ENCODE results near the gene PPP1R13B.
A peak's percentile ranks its signal among the peaks of the same experiment; 100 is the strongest.

PPP1R13B gene

DNA sequence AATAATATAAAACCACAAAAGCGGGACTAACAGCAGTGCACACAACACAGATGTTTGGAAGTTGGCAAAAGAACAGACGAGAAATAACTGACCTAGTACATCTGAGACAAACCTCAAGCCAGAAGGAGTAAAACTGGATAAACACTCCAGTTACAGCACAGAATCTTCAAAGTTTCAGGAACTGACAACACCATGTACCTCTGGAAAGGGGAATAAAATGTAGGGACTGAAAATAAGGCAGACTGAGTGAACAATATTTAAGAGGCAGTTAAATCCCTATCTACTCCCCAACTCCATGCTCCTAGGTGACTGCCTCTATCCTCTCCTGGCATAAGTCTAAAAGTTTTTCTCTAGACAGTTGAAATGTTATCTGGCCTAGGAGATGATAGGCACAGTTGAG lies 73.9 kb downstream of the PPP1R13B start:
- DNase-seq: no peak

DNA sequence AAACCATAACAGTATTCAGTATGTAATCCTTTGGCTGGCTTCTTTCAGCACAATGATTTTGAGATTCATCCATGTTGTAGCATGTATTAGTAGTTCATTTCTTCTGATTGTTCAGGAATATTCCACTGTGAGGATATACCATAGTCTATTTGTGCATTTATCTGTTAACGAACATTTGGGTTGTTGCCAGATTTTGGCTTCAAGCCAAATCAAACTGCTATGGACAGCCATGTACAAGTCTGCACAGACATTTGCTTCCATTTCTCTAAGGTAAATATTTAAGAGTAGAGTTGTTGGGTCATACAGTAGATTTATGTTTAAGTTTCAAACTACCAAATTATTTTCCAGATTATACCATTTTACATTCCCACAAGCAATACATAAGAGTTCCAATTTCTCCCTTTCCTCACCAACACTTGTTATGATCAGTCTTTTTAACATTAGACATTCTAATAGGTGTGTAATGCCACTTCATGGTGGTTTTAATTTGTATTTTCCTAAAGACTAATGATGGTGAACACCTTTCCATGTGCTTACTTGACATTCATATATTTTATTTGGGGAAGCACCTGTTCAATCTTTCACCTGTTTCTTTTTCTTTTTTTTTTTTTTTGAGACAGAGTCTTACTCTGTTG lies 75.2 kb downstream of the PPP1R13B start:
- no peak for DNase-seq

DNA sequence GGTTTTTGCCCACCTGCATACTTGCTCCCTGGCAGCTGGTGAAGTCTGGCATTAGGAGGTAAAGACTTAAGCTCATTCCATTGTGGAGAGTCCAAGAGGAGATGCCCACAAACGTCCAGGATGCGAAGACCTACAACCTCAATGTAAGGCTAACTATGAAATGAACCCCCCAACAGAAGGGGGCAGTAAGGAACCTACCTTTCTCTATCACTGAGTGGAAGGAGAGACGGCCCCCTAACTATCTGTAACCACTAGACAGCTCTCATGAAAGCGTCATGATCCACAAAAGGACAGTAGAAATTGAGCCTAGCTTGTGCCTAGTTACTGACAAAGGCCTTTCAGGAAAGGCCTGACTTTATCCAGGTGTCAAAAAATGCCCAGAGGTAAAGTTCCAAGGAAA lies 76.5 kb downstream of the PPP1R13B start:
- DNase-seq: no peak

DNA sequence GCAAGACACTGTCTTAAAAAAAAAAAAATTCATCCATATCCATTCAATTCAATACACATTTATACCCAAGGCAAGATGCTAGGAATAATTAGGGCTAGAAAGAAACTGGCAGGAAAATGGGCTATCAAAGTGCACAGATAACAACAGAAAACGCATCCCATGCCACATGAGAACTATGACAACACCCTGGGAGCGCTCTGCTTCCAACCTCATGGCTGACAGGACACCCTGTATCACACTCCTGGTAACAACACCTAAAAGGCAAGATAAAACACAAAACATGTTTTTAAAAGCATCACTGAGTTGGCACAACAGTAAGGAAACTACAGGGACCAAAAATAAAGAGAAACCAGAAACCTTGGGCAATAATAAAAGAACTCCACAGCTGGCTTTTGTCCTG lies 76.9 kb downstream of the PPP1R13B start:
- no peak for DNase-seq

DNA sequence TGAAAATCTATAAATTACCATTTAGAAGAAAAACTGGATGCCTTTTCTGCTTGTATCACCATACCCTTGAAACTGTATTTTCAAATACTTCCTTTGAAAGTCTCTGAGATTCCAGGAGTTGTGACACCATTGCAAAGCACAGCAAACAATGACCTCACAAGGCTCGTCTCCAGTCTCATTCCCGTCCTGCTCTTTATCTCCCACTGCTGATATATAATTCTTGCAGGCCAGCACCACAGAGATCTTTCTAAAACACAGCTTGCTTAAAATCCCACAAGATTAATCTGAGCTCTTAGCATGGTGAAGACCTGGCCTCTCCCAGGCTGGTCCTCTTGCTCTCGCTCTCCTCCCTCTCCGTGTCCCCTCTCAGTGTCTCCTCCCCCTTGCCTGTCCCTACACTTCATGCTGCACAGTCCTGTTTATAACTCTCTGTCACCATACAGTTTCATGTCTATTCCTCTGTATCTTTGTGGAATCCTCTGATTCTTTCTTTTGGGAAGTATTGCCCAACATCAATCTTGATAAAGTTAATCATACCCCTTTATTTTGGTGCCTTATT lies 80.0 kb downstream of the PPP1R13B start:
- DNase-seq: no peak

DNA sequence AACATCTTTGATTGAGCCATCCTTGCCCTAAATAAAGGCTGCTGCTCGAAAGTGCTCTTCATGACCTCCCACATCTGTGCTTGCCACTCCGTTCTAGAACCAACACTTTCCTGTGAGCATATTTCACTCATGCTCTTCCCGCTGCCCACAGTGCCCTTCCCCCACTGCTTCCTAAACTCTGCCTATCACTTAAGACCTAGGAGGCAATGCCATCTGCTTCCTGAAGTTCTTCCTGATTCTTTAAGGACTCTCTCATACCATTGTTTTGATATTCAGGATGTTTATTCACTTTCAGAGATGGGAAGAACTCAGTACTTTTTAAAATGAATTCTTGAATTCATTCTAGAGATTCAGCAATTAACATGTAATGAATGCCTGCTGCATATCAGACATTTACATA lies 81.8 kb downstream of the PPP1R13B start:
- no peak for DNase-seq

DNA sequence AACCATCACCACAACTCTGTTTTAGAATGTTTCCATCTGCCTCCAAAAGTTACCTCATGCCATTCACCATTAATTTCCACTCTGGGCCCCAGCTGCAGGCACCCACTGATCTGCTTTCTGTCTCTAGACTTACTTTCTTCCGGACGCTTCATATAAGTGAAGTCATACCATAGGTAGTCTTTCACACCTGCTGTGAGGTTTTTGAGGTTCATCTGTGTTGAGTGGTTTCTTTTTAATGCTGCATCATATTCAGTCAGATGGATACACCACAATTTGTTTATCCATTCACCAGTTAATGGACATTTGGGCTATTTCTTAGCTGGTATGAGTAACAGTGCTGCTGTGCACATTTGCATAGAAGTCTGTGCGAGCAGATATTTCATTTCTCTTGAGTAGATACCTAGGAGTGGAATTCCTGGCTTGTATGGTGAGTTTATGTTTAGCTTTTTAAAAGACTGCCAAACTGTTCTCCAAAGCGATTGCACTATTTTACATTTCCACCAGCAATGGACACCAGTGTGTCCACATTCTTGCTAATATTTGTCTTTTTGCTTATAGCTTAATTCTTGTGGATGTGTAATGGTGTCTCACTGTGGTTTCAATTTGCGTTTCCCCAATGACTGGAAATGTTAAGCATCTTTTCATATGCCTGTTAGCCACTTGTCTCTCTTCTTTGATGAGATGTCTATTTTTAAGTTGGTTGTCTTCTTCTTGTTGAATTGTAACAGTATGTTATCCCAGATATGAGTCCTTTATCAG lies 83.5 kb downstream of the PPP1R13B start:
- no peak for DNase-seq

DNA sequence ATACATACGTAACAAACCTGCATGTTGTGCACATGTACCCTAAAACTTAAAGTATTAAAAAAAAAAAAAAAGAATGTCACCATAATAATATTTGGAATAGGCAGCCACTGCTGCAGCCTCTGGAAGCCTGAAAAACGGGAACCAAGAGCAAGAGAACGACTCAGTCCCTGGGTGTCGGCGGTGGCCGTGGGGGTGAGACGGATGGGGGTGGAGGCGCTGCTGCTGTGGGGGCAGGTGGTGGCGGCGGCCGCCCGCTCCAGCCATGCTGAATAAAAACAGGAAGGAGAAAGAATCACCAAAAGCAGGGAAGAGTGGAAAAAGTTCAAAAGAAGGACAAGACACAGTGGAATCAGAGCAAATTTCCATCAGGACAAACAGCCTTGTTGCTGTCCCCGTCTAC lies 84.8 kb downstream of the PPP1R13B start:
- no peak for DNase-seq

DNA sequence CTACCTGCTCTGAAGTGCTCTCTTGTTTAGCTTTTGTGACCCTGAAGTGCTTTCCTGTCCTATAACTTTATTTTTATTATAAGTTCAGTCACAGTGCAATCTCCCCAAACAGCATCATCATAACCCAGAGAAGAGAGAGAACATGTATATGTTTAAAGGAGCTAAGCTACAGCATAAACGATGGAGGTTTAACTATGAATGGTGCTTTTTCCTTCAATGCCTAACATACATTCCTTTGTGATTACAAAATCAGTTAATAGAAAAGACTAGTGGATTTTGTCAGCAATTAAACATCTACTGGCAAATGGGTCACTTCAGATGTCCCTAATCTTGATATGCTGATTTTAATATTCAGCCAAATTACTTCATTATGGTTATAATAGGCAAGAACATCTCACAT lies 85.3 kb downstream of the PPP1R13B start:
- no peak for DNase-seq

DNA sequence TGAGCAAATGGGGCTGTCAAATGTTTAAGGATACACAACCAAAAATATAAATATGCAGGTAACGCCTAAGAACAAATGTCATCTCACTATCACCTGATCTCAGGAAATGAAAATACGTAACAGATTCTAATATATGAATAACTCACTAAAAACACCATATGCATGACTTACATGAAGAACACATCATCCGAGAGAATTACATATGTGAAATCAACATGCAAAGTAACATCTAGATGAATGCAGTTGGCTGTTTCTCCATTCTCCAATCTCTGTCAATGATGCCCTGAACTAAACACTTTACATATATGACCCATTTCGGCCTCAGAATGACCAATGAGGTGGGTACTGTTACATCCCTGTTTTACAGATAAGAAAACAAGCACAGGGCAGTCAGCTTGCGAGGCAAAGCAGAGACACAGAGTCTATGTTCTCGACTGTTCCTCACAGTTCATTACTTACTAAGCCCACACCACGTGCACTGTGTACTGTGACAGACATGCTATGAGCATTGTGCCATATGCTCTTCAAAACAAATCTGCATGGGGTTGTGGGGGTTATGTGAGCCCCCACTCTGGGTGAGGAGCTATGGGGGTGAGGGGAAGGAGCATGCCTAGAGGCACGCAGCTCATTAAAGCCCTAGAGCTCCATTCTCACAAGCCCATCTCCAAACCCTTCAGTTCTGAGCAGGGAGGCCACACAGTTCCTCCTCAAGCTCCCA lies 89.2 kb downstream of the PPP1R13B start:
- no peak for DNase-seq

DNA sequence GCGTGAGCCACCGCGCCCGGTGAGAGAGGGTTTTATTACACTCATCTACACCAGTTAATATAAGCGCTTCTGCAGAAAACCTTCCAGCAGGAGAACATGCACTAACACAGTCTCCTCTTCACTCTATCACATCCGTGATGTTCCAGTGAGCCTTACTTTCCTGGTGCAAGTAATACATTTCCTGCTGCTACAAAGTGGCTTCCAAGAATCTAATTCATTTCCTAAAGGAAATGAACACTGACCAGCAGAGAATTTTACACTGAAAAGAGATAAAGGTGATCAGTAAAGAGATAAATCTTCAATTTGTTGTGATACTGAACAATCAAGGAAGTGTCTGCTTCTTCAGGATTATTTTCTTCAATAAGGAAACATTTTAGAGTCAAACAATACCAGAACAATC lies 92.3 kb downstream of the PPP1R13B start:
- DNase-seq: no peak

DNA sequence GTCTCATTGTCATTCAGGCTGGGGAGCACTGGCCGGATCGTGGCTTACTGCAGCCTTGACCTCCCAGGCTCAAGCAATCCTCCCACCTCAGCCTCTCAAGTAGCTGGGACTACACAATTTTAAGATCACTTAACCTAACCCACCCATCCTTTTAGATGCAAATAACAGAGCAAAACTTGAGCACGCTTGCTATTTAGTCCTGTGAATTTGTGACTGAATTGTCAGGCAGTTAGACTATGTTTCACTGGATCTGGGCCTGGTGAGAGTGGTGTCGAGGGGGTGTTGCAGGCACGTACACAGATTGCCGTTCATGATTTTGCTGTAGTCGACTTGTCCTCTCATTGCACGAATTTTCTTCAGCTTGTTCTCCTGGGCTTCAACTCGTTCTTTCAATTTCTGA lies 93.6 kb downstream of the PPP1R13B start:
- no peak for DNase-seq

DNA sequence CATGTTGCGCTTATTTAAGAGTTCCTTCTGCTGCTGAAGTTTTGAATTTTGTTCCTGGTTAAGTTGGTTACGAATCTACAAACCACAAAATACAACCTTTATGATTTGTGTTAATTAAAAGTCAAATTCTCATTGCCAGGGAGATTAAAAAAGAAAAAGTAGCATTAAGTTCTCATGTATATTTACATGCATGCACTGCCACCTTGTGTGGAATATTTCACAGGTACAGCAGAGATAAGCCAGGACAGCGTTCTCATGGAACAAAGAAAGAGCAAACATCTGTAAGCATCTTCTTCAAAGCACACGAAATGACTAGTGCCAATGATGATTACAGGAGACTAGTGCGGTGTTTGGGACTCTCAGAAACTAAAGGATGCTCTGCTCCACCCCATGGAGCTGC lies 97.5 kb downstream of the PPP1R13B start:
- DNase-seq: no peak

DNA sequence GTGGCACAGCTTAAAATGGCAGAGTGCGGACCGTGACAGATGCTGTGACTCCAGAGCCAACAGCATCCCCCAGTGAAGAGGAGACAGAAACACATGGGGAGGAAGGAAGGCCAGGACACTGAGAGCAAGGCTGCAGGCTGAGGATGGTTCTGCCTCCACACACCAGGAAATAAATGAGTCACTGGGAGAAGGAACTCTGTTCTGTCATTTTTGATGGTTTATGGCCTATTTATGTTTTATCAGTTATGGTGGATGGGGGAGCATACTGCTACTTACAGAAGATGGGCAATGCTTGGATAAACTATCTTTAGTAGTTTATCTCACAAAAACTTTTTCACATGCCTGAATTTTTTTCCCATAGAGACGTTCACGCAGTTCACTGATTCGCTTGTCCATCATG lies 97.9 kb downstream of the PPP1R13B start:
- DNase-seq: no peak

DNA sequence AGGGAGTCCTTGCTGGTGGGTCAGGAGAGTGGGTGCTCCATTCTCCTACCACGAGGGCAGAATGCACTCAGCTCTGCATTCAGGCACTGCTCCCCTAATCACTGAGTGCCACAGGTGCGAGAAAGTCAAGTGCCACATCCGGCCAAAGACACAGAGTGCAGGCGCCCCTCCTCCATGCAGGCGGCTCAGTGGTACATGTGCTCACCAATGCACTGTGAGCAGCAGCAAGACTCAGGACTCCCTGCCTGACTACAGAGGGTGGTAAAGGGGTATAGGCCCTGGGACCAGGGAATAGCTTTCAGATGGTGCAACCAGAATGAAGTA lies 98.9 kb downstream of the PPP1R13B start:
- DNase-seq: peak; percentile 5

DNA sequence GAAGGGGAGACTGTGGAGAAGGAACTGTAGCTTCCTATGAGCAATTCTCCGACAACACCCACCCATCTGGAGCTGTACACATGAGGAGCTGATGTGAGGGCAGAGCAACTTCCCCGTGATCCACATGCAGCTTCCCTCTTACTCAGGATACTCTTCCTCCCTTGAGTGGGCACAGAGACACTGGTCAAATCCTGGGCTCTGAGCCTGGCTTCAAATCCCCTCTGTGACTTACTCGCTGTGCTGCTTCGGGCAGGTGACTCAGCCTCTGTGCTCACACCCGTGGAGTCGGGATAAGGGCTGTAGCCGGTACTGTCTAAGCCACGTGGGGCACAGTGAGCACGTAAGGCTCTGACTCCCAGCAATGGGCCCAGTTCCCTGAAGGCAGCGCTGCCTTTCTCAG lies 100.7 kb downstream of the PPP1R13B start:
- no peak for DNase-seq

DNA sequence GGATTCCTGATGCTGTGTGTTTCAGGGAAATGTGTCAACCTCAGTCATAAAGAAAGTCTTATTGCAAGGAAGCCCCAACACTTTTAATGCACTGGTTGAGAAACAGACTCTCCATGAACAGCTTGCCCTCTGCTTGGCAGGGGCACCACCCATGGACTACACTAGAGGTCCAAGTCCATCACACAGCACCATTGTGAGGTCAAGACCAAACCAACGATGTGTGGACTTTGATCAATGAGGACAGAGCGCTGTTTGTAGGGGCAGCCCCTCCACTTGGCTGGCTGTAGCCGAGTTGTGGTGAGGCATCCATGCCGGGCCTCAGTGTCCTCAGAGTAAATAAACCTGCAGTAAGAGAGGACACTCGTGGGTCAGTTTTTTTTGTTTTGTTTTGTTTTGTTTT lies 102.0 kb downstream of the PPP1R13B start:
- no peak for DNase-seq

DNA sequence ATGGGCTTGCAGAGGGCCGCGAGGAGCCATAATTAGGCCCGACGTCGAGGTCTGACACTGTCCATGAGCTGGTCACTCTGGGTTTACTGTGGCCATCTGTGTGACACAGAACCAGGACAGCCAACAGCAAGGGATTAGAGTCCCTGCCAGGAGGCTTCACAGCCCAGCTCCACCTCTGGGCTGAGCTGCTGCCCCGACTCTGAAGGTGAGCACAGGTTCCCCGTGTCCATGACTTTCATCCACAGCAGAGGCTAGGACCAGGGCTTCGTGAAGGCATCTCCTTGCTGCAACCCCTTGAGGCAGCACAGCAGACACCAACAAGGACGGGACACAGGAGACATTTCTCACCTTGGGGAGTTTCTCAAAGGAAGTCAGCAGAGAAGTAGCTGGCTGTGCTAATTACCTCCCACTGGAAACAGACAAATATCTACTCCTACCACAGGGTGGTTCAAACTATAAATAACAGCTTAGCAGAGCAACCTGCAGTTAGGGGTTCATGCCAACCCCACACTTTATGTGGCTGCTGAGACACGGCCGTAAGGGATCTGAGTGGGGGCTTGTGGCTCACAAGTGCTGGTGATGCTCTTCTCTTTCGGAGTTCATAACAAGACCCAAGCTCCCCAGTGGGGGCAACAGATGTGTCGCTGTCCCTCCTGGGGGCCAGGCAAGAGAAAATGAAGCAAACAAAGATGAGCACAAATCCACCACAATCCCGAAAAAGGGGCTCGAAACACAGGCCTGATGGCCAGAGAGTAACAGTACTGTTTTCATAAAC lies 102.6 kb downstream of the PPP1R13B start:
- no peak for DNase-seq

DNA sequence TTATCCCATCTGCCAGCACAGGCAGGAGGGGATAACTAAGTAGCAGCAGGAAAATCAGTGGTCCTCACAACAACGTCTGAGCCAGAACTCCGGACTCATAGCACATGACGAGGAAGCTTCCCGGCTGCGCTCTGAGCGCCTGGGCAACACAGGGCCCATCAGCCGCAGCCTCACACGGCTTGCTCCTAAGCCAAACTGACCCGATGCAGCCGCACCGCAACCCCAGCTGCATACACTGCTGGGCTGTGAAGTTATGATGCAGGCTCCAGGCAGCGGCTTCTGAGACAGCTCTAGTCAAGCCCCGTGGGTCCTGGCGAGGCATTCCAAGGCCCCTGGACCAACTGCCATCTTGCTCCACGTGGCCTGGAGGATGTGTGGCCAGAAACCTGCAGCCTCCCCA lies 103.7 kb downstream of the PPP1R13B start:
- DNase-seq: no peak

DNA sequence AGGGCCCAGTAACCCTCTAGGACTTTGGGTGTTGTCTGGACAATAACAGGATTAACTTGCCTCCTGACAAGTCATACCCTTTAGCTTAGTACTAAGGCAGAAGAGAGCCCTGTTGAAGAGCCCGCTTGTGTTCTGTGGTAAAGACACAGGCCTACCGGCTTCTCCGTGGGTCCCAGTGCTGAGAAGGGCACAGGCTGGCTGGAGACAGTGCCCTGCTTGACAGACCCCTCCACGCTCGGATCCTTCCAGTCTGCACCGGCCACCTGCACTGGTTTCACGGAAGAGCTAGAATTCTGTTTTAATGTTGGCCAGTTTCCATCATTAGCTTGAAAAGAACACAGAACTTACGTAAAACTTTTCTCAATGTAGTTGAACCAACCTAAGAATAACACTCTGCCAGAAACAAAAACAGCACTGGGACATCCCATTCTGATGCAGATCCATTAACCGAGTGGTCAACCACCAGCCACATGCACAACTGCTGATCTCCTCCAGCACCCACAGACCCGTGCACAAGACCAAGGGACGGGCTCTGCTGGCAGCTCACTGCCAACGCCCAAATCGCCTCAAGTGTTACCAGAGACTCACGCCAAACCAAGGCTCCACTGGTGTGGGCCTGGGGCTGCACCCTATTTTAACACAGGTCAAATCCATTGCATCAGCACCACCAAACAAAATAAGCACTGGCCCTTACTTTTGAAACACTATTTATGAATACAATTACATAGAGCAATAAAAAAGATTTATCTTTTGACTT lies 104.7 kb downstream of the PPP1R13B start:
- DNase-seq: no peak

DNA sequence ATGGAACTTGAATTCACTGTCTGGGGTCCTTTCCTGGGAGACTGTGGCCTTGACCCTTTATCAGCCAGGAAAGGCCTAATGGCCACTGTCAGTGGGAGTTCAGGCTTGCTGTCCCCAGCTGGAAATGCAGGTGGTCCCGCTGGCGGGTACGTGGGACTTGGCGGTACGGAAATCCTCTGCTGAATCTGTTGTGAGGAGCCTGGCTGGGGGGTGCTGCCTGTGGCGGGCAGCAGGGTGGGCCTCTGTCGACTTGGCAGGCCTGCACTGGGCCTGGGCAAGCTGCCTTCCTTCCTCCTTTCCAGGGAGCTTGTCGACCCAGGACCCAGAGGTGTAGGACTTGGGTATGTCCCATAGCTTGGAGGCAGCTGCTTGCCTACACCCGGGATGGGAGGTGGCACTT lies 105.5 kb downstream of the PPP1R13B start:
- no peak for DNase-seq

DNA sequence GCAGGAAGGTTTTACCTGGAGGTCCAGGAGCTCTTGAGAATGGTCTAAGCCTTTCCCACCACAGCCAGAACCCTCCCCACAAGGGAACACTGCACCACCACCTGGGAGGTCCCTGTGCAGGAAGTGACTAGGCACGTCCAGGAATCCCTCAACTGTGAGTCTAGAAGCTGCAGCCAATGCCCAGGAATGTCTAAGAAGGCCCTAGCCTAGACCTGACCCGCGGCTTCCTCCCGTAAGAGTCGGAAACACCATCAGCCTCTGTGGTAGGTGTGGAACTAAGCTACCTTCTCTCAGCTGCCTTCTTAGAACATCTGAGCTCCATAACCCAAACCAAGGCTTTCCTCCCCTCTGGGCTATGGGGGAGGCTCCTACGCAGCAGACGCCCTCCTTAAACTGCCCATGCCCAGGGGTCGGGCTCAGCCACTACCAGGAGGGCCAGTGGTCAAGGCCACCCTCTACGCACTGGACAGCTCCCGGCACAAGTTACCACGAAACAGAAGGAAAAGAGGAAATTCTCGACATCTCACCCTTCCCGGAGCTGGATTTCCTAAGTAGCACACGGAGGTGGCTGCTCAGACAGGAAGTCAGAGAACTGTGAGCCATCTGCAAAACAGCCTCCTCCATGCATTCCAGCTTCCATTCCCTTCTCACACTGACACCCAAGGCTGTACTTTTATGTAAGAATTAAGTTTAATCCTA lies 106.2 kb downstream of the PPP1R13B start:
- no peak for DNase-seq
